Measurements from ENCODE around the gene GOLGA6B.
"Not testable (repeated sequence)": the region's sequence is repeated elsewhere in the genome, so short reads cannot be mapped to it uniquely, and the experiment has no call there.

The GOLGA6B gene, protein sequence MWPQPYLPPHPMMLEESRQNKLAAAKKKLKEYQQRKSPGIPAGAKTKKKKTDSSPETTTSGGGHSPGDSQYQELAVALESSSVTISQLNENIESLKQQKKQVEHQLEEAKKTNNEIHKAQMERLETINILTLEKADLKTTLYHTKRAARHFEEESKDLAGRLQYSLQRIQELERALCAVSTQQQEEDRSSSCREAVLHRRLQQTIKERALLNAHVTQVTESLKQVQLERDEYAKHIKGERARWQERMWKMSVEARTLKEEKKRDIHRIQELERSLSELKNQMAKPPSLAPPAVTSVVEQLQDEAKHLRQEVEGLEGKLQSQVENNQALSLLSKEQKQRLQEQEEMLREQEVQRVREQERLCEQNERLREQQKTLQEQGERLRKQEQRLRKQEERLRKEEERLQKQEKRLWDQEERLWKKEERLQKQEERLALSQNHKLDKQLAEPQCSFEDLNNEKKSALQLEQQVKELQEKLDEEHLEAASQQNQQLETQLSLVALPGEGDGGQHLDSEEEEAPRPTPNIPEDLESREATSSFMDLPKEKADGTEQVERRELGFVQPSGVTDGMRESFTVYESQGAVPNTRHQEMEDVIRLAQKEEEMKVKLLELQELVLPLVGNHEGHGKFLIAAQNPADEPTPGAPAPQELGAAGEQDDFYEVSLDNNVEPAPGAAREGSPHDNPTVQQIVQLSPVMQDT

DNA sequence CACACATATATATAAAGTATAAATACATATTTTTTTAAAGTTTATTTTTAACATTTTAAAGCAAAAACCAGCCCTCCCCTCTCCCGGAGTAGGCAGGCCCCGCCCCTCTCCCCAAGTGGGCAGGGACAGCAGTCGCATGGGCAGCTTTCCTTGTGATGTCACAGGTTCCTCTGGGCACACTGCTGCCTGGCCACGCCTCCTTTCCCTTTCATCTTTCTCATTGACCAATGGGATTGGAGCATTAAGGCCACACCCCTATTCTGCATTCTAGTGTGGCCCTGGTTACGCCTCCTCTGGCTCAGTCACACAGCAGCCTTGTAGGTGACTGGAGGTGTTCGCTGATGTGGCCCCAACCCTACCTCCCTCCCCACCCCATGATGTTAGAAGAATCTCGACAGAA, at the start of gene GOLGA6B:
GOLGA6B (plus strand) TSS at position 301 of the 400 bp plus-strand sequence; CDS start at position 342, 41 bp downstream.
- not testable (repeated sequence) for DNase-seq

DNA sequence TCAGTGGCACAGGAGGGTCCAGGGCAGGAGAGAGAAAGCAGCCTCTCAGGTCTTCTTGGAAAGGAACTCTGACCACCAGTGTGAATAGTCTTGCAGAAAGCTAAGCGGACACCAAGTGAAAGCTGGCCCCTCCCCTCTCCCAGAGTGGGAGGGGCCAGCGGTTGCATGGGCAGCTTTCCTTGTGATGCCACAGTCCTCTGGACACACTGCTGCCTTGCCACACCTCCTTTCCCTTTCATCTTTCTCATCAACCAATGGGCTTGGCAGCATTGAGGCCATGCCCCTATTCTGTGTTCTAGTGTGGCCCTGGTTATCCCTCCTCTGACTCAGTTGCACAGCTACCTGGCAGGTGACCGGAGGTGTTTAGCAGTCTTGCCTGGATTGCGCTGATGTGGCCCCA, 49.7 kb upstream of the GOLGA6B start:
- no peak for DNase-seq

DNA sequence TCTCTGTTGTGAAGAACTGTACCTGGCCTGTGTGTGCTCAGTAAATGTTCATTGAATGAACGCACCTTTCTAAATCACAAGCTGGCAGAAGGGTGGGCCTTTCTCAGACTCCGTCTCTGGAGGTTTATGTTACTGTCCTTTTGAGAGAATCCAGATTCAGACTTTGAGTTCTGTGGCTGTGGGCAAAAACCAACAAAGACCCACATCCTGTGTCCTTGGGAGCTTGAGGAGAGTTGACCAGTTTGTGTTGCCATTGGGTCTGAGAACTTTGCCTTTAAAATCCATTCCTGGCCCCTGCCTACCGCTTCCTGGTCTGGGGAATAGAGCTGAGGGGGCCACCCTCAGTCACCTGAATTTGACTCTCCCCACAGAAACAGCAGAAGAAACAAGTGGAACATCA, 46.4 kb upstream of the GOLGA6B start:
- not testable (repeated sequence) for DNase-seq

DNA sequence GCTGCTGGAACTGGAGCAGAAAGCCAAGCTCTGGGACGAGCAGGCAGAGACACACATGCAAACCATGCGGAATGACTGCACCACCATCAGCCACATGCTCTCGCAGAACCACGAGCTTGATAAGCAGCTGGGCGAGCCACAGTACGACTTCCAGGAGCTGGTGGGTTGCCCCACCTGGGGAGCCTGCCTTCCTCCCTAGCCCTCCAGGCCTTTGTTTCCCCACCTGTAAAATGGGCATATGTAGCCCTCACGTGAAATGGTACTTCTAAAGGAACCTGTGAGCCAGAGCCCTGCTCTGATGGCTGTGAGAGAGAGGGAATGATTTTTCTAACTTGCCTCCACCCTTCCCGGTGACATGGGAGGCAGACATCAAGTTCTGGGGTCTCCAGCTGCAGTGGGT, 44.6 kb upstream of the GOLGA6B start:
- no peak for DNase-seq

DNA sequence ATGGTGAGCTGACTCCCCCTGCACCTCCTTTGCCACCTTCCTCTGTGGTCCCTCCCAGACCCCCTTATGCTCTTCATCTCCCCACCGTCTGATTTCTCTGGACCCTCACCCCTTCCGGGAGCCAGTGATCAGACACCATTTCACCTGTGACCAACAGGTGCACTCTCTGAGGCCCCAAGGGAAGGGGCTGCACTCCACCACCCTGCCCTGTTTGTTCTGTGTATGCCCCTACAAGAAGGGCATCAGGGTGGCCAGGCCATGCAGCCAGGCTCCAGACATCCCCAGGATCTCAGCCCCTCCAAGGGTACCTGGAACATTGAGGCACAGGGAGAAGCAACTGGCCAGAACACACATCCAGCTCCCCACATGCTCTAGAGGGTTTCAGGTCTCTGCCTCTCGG, 42.2 kb upstream of the GOLGA6B start:
- DNase-seq: not testable (repeated sequence)

DNA sequence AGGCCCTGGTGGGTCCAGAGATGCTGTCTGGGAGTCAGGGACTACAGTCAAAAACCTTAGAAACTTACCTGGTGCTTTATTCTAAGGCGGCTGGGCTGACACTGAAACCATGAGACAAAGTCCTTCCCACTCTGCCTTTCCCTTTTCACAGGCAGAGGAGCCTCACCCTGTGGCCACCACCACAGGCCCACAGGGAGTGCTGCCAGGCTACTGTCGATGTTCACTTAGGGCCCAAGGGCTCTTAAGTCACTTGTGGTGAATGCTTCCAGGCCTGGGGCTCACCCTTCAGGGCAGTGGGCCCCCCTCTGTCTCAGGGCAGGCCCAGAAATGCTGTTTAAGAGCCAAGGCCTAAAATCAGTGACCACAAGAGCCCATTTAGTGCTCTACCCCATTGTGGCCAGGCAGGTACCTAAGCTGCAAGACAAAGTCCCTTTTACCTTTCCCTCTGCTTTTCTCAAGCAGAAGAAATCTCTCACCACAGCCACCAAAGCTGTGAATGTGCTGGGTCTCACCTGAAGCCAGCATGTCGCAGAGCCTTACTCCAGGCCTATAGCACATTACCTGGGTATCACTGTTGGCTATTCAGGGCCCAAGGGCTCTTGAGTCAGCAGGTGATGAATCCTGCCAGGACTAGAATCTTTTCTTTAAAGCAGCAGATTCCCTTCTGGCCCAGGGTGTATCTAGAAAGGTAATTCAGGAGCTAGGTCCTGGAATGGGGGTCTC, 39.5 kb upstream of the GOLGA6B start:
- DNase-seq: no peak

DNA sequence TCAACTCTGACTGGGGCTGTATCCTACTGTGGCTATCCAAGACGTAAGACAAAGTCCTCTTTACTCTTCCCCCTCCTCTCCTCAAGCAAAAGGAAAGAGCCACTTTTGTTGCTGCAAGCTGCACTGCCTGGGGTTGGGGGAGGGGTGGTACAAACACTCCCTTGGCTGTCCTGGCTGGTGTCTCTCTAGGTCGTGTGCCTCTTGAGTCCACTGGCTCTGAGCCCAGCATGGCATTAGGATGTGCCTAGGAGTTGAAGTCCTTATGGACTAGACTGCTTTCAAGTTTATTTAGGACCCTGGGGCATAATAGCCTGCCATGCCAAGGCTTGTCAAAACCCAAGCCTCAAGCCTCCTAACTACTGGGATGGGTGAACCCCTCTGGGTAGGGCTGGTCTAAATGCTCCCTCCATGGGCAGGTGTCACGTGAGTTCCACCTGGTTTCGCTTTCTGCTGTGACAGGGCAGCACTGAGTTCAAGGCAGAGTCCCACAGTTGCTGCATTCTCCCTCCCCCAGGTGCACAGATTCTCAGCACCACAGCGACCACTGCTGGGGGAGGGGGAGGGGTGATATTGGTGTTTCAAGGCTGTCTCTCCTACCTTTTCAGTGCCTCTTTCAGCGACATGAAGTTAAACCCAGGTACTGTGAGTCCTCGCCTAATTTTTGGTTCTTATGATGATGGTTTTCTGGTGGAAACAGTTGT, 38.8 kb upstream of the GOLGA6B start:
- DNase-seq: peak; percentile 13

DNA sequence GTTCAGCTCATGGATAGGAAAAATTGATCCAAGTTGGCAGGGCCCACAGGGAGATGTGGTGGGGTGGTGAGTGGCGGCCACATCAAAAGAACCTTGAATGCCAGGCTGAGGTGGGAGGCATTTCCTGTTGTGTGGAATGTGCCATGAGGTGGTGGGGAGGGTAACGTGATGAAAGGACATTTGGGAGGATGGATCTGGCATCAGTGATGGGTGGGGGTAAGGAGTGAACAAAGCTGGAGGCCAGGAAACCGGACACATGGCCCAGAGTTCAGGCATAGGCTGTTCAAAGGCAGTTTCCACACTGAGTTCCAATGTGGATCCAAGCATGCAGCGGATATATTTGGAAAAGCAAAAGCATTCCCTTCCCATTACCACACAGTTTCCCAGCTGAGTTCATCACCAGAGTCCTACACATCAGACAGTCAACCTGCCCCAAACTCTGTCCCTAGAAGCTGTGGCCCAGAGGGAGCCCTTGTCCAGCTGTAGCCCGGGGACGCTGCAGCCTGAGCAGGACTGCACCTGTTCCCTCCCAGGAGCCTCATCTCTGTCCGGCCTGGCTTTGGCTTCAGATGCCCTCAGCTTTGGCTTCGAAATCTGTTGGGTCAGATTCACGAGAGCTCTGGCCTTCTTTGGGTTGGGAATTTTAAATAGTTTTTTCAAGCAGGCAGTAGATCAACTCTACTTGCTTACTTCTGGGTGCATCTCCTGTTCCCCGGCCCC, 37.8 kb upstream of the GOLGA6B start:
- DNase-seq: no peak

DNA sequence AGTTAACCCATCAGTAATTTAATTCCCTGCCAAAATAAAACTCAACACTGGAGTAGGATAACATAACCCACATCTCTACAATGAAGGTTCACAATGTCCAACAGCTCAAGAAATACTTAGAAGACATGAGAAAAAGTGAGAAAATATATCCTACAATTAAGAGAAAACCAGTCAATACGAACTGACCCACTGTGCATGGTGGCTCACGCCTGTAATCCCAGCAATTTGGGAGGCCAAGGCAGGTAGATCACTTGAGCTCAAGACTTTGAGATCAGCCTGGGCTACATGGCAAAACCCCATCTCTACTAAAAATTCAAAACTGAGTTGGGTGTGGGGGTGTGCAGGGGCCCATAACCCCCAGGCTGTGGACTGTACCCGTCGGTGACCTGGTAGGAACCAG, 30.6 kb upstream of the GOLGA6B start:
- DNase-seq: not testable (repeated sequence)

DNA sequence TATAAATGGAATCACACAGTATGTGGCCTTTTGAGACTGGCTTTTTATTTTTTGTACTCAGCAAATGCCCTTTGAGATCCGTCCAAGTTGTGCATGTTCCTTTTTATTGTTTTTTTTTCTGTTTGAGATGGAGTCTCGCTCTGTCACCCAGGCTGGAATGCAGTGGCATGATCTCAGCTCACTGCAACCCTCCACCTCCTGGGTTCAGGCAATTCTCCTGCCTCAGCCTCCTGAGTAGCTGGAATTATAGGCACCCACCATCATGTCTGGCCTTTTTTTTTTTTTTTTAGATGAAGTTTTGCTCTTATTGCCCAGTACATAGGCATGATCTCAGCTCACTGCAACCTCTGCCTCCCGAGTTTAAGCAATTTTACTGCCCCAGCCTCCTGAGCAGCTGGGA, 28.3 kb upstream of the GOLGA6B start:
- DNase-seq: not testable (repeated sequence)

DNA sequence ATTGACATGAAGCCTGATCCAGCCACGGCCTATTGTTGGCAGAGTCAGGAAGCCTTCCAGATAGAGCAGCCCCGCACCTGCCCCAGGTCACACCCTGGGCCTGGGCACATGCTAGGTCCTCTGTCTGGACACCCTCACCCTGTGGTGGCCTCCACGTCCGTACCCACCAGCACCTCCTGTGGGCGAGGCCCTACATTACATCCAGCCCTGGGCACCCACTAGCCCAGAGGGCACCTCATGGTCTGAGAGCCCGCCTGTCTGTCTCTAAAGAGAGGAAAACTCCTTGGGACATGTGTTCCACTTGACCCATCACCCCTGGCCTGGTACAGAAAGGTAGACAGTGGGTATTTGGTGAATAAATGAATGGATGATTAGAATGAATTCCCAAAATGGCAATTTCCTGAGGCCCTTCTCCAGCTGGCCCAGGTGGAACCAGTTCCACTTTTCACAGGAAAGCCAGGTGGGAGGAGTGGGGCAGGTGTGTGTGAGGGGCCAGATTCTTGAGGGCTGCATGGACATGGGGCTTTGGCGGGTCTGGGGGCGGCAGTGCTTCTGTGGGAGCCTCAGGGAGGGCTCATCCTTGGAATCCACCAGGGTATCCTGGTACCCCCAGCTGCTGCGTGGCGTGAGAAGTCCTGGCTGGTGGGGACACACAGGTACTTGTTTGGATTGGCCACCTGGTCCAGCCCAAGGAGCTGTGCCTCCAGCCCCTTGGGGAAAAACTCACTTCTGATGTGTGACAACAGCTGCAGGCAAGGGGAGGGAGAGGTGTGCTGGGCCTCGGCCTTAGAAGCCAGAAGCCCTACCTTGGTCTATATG, 26.0 kb upstream of the GOLGA6B start:
- DNase-seq: not testable (repeated sequence)

DNA sequence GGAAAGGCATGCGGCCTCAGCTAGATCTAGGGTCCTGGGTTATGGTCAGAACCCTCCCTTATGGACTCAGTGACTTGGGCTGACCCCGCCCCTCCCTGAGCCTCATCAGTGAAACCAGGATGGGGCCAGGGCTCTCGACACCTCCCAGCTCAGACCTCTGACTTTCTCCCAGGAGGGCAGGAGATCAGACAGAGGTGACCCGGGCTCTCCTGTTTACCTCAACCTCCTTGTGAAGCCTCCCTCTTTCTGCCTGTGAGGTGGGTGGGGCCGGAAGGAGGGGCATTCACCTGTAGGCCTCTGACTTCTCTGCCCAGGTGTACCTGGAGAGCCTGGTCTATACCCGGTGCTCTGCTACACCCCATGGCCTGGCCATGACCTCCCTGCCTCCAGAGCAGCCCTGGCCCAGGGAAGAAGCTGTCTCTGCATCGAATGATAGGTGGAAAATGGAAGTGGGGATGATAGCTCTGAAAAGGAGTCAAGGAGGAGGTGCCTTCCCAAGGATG, 25.4 kb upstream of the GOLGA6B start:
- not testable (repeated sequence) for DNase-seq

DNA sequence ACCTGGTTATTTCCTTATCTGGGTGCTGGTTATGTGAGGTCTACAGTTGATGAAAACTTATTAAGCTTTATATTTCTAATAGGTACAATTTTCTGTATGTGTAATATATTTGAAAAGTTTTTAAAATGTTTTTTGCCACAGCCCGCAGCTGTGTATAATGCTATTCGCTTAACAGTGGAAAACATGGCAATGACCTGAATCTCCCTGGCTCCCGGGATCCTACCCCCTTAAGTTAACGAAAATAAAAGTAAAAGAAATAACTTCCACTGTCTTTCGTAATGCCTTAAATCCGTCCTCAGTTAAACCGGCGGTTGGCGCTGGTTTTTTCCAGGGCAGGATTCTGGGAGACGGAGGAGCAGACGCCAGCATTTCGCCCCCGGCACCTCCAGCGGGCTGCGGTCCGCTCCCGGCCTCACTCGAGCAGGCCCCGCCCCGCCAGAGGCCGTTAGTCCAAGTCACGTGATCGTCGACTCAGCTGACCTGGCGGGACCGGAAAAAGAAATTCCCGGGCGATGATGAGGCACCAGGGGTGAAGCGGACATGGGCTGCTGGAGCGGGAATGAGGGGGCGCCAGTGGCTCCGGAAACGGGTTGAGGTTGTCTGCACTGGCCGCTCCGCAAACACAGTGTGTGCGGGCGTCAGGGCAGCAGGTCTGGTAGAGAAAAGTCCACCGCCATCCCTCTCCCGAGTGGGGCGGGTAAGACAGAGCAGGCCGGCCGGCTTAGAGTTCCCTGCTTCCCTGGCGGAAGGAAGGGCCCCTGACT, 17.8 kb upstream of the GOLGA6B start:
- DNase-seq: peak; percentile 60

DNA sequence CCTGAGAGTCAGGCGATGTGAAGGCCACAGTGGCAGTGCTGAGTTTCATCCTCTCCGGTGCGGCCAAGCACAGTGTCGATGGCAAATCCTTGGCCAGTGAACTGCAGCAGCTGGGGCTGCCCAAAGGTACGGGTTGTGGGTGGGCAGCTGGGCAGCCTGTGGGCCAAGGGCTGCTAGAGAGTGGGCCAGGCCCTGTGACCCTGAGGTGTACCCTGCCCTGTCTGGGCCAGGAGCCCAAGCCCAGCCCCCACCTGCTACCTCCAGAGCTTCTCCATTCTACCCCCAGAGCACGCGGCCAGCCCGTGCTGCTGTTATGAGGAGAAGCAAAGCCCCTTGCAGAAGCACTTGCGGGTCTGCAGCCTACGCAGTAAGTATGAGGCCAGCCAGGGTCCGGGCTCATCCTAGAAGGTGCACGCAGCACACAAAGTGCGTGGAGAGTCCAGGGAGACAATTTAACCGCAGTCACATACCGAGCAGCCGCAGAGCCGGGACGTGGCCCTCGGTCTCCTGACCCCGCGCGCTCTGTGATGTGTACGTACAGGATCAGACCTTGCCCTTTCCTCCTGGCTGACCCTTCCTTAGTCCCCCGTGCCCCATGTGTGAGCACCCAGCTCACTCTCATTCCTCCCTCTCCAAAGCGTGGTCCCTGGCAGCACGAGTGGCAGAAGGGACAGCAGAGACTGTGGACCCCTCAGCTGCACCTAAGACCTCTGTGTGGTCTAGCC, 14.6 kb upstream of the GOLGA6B start:
- DNase-seq: not testable (repeated sequence)

DNA sequence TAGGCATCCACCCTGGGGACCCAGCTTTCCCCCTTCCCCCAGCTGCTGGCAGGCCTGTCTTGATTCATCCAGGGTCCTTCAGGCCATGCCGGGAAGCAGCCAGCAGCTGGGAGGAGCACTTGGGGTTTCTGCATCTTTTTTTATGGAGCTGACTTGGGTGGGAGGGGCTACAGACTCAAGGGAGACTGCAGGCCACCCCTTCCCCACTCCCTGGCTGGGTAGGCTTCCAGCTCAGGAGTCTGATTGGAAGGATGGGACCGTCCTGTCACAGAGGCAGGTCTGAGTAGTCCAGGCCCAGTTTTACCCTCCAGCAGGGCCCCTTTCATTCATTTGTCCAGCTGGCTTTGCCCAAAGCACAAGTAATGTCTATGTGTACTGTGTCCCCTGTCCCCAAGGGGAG, 12.2 kb upstream of the GOLGA6B start:
- not testable (repeated sequence) for DNase-seq

DNA sequence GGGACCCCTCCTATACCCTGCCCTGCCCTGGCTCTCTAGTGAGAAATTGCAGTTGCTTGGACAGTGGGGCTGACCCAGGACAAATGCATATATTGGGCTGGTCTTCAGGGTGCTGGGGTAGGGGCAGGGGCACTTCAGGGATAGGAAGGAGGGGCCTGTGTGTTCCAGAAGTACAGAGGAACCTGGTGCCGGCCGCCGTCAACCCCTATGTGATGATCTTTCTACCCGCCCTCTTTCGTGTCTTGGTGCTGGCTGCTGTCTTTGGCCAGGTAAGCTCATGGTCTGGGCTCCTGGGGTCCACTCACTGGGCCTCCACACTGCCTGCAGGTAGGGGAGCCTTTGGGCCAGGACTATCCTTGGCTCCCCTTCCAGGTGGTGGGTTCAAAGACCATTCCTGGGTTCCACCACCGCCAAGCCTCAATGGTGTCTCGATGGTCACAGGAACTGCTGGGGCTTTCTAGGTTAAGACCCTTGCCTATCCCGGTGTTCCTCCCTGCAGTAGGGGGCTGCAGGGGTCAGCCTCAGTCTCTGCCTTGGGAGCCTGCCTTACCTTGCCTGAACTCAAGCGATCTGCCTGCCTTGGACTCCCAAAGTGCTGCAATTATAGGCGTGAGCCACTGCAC, 5.8 kb upstream of the GOLGA6B start:
- DNase-seq: not testable (repeated sequence)

DNA sequence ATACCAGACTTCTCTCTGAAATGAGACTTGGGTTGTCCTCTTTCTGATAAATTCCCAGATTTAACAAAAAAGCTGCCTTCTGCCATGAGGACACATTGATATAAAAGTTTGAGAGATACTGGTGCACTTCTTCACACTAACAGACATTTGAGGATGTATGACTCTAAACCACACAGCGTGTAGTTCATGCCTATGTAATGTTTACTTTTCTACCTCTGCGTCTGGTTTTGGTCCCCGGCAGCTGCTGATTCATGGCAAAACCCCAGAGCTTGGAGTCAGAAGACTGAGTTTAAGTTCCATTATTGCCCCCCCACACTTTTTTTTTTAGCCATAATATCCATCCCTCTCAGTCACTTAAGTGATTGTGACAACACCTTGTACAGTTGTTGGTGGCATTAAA, 1.5 kb downstream of the GOLGA6B start:
- not testable (repeated sequence) for DNase-seq

DNA sequence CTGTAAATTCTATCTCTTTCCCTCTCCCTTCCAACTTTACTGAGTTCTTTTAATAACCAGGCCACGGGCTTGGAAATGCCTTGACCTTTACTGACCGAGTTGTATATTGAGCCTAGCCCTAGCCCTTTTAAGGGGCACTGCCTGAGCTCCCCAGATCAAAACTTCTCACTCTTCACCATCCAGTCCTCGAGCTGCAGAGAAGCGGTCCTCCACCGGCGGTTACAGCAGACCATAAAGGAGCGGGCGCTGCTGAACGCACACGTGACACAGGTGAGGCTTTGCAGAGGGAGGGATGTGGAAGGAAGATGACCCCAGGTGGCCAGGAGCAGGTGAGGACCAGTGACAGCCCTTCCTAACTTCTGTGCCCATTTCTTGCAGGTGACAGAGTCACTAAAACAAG, 6.6 kb downstream of the GOLGA6B start:
- not testable (repeated sequence) for DNase-seq

DNA sequence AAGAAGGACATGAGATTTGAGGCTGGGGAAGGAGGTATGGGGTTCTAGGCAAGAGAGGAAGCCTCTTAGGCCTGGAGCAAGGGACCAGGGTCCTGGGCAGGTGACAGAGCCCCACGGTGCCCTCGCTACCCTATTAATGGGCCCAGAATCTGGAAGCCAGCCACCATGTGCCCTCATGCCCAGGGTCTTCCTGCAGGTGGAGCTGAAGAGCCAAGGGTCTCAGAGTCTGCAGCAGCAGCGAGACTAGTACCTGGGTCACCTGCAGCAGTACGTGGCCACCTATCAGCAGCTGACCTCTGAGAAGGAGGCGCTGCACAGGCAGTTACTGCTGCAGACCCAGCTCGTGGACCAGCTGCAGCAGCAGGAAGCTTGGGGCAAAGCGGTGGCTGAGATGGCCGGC, 9.4 kb downstream of the GOLGA6B start:
- not testable (repeated sequence) for DNase-seq
